Fibroblast of lung (primary cell): ENCODE results near the gene CCDC85A.

Experiments used
- CTCF ChIP-seq, 2 donors: IDR thresholded peaks in 1 of 2; conservative IDR thresholded peaks in 1 of 2; 1 replicate in 1 of 2; 2 replicates in 1 of 2; pipeline ENCODE4 v1.5.1; 2011 to 2012; ENCODE audit warnings: low read length in 2 of 2, control low read depth in 1 of 2, inconsistent platforms in 1 of 2, low read depth in 1 of 2, mild to moderate bottlenecking in 1 of 2
- EZH2 ChIP-seq: IDR thresholded peaks from 2 replicates; pipeline ENCODE4 v1.5.1; 2012; ENCODE audit warnings: low read length, control low read depth, mild to moderate bottlenecking; ENCODE audit errors: missing control alignments

DNA sequence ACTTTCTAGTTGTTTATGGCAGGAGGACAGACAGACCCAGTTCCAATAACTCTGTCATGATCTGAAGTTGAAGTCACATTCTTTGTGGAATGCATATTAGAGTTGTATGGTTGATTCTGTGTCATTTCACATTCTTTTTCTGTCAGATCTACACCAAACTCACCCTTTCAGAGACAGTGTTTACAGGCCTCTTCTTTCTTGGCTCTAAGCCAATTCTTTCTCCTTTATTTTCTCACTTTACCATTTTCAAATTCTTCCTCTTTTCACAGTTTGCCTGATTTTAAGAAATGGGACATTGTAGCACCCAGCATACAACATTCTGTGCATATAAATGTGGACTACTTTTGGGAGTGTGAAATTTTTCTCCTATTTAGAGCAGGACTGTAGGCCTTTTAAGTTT, 103.7 kb downstream of the CCDC85A start:
- TF ChIP-seq EZH2: no peak
- TF ChIP-seq CTCF (conservative IDR thresholded peaks at IDR 0.05 in 1 of 2, IDR thresholded peaks at IDR 0.05 in 1 of 2; ENCODE audit: low read depth in 1 of 2, low read length in 2 of 2): no peak
